GM12874 (cell line): ENCODE measurements around the gene CELSR3.

Experiments used
- CTCF ChIP-seq: IDR thresholded peaks from 2 replicates; pipeline ENCODE4 v1.5.1; 2011; ENCODE audit warnings: low read depth, mild to moderate bottlenecking, control low read depth, low read length, moderate library complexity; ENCODE audit not compliant: insufficient read depth

CELSR3 gene

GRCh38 chr3:48662753-48663488 lies at the start of gene CELSR3:
TSS of gene CELSR3 (minus strand) at chr3:48662886. CDS start at chr3:48662634, 252 bp downstream.
- TF ChIP-seq CTCF = no peak

GRCh38 chr3:48711727-48712126 lies 49.0 kb upstream of the CELSR3 start:
- no peak for TF ChIP-seq CTCF

GRCh38 chr3:48709051-48709461 lies 46.4 kb upstream of the CELSR3 start:
- TF ChIP-seq CTCF = no peak

- no peak for TF ChIP-seq CTCF
Observed at GRCh38 chr3:48708481-48708889, 45.8 kb upstream of the CELSR3 start.

- no peak for TF ChIP-seq CTCF
Observed at GRCh38 chr3:48707157-48707556, 44.5 kb upstream of the CELSR3 start.

GRCh38 chr3:48702320-48702920 lies 39.7 kb upstream of the CELSR3 start:
- TF ChIP-seq CTCF = no peak

GRCh38 chr3:48700731-48701405 lies 38.2 kb upstream of the CELSR3 start:
- TF ChIP-seq CTCF = no peak
